HG02759 (cell line): ENCODE measurements around the gene CRIP1.

Experiments used
- ATAC-seq: cut with Tn5 transposase; IDR thresholded peaks from one replicate; pipeline ENCODE4 v1.9.1; 2021; ENCODE audit warnings: mild to moderate bottlenecking, moderate library complexity; ENCODE audit not compliant: unreplicated experiment

The CRIP1 gene

DNA sequence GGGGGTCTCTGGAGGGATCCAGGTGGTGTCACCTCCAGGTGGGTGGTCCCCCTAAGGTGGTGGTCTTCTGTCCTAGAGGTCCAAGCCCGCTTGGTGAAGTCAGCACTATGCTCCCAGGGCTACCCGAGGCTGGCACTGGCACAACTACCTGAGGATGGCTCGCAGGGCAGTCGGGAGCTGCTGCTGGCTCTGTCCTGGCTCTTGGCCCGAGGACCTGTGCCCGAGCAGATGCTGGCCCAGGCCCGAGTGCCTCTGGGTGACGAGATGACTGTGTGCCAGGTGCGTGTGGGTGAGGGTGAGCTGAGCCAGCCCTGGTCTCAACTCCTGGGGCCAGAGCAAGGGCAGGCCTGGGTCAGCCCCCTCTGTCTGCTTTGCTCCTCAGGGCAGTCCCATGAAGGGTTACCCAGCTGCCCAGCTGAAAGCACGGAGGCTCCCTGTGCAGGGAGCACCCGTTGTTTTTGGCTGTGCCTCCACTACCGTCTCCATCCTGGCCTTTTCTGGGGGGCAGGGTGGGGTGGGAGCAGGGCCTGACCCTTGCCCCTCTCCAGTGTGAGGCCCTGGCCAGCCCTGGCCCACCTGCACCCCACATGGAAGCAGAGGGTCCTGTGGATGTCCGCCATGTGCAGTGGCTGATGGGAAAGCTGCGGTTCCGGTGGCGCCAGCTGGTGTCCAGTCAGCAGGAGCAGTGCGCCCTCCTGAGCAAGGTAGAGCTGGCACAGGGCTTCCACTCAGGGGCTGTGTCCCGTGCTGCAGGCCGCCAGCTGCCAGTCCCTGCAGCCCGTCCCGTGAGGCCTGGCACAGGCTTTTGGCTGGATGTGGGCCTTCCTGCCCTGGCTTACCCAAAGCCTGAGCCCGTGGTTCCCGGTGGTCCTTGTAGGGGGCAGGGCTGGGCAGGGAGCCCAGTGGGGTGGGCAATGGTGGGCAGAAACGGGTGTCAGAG is 5.6 kb downstream of the CRIP1 start:
- no peak for ATAC-seq

DNA sequence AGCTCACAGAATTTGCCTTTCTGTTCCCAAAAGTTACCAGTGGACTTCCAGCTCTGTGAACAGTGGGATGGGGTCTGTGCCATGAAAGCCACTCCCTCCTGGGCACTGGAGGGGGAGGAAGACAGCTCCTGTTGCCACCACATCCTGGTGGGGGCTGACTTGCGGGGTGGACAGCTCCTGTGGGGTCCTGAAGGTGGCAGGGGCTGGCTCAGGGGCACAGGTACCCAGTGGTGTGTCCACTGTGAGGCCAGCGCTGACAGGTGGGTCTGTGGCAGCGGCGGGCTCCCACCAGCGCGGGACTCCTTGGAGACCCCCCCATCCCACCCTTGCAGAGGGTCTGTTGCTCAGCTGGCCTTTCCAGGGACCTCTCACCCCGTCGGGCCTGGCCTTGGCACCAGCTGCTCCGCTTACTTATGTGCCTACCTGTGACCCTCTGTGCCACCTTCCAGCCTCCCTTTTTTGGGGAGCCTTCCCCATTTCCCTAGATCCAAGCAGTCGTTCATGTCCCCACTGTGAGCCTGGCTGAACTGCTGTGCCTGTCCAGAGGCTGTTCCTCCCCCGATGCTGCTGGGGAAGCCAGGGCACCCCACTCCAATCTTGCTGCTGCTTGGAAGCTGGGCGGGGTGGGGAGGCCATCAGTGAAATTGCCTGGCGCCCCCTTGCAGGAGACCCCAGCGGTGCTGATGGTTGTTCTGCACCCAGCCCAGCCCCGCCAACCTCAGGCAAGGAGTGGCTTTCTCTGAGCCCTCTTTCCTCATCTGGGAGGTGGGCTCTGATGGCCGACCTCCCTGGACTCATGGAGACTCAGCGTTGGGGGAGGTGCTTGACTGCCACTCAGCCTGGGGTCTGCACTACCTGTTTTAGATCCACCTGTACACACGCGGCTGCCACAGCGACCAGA is 6.5 kb downstream of the CRIP1 start:
- ATAC-seq = no peak

GRCh38 chr14:105493921-105494605 is 7.4 kb downstream of the CRIP1 start:
- no peak for ATAC-seq

GRCh38 chr14:105494606-105494929 is 7.9 kb downstream of the CRIP1 start:
- no peak for ATAC-seq

- ATAC-seq = no peak
Measured at GRCh38 chr14:105495101-105495989, 8.7 kb downstream of the CRIP1 start.

- ATAC-seq = no peak
Measured at GRCh38 chr14:105495990-105496830, 9.5 kb downstream of the CRIP1 start.

DNA sequence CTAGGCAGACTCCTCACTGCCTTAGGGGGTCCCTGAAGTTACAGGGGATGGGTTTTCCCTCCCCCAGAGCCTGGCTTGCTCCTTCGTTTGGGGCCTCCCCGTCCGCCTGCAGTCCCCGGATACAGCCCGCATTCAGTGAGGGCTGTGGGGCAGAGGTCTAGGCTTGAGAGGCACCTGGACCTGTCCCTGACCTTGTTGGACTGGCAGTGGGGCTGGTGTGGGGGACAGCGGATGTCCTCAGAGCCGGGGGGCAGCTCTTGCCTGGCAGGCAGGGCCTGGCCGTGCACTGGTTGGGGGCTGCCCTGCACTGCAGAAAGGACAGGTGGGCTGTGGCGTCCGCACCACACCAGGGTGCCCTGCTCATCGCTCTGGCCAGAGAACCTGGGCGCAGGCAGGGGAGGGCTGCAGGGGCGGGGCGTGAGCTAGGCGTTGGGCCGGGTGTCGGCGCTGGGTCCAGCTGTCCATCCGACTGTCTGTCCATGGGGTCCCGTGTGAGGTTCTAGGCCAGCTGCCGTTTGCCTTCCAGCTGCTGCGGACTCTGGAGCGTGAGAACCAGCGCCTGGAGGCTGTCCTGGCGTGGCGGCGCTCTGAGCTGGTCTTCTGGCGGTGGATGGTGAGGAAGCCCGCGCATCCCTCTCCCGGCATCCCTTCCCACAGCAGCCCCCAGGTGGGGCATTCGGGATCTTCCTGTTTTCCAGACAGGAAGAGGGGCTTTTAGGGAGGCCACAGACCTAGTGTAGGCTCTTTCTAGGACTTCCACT is 10.3 kb downstream of the CRIP1 start:
- ATAC-seq = no peak

- ATAC-seq = no peak
Measured at GRCh38 chr14:105497671-105498429, 11.2 kb downstream of the CRIP1 start.

DNA sequence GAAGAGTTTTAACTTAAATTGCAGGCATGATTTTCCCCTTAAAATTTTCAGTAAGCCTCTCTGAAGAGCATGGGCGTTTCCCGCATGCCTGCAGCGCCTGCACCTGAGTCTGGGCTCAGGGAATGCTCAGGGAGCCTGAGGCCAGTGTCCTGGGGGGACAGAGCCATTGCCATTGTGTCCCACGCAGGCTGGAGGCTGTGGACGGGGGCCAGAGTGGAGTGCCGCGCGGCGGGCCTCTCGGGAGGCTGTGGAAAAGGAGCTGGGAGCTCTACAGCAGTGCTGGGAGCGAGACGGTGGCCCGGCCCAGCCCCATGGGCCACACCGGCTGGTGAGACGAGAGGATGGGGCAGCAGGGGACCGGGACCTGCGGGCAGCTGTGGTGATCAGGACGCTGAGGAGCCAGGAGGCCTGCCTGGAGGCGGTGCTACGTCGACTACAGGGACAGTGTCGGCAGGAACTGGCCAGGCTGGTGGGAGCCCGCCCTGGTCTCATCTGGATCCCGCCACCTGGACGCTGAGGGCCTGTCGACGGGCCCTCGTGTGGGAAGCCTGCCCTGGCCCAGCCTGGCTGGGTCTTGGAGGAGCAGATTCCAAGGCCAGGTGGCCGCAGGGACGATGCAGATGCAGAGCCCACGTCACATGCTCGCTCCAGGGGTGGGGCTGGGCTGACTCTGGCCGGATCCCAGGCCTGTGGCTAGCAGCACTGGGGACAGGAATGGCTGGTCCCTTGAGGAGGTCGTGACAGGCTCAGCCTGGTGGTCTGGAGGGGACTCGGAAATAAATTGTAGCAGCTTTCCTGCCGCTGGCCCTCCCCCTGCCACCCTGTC is 12.0 kb downstream of the CRIP1 start:
- ATAC-seq = no peak

DNA sequence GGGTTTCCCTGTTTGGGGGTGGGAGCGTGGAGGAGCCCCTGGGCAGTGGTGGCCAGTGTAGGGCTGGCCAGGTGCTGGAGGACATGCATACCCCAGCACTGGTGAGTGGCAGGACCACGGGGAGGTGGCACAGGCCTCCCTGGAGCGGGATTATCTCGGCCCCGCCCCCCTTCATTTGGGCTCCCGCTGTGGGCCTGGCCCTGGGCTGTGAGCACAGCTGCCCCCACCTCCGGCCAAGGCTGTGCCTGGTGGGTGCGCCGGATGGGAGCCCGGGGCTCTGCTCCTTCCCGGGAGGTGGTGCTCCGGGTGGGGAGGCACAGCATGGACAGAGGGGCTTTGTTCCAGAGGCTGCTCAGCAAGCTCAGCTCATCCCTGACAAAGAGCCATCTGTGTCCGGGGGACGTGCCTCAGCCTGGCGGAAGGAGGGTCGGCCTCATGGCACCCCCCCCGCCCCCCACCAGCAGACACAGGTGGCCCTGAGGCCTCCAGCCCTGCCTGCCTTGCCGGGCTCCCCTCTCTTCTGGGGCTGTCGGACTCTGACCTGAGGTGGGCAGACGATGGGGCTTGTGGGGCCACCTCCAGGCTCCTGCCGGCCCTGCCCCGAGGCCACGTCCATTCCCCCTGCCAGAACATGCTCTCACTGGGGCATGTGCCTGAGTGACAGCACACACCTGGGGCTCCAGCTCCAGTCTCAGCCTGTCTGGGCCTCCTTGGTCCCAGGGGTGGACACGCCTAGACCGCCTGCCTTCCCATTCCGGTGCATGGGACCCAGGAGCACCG is 12.8 kb downstream of the CRIP1 start:
- no peak for ATAC-seq

GRCh38 chr14:105500036-105500725 is 13.5 kb downstream of the CRIP1 start:
- ATAC-seq = no peak

GRCh38 chr14:105500726-105501101 is 14.0 kb downstream of the CRIP1 start:
- ATAC-seq = no peak

DNA sequence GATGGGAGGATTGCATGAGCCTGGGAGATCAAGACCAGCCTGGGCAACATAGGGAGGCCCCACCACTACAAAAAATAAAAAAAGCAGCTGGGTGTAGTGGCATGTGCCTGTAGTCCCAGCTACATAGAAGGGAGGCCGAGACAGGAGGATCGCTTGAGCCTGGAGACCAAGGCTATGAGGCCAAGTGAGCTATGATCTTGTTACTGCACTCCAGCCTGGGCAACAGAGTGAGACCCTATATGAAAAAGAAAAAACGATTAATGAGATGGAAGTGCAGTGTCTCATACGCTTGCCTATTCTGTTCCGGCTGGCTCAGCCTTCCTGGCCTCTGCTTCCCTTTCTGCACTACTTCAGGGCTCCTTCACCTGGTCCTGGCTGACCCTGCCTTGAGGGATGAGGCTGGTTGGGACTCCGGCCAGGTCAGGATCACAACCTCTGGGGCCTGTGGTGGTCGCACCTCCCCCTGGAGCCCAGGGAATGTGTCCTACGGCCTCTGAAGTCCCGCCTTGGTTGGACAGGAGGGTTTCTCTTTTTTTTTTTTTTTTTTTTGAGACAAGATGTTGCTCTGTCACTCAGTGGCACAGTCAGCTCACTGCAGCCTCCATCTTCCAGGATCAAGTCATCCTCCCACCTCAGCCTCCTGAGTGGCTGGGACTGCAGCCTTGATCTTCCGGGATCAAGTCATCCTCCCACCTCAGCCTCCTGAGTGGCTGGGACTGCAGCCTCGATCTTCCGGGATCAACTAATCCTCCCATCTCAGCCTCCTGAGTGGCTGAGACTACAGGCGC is 15.0 kb downstream of the CRIP1 start:
- ATAC-seq = no peak

DNA sequence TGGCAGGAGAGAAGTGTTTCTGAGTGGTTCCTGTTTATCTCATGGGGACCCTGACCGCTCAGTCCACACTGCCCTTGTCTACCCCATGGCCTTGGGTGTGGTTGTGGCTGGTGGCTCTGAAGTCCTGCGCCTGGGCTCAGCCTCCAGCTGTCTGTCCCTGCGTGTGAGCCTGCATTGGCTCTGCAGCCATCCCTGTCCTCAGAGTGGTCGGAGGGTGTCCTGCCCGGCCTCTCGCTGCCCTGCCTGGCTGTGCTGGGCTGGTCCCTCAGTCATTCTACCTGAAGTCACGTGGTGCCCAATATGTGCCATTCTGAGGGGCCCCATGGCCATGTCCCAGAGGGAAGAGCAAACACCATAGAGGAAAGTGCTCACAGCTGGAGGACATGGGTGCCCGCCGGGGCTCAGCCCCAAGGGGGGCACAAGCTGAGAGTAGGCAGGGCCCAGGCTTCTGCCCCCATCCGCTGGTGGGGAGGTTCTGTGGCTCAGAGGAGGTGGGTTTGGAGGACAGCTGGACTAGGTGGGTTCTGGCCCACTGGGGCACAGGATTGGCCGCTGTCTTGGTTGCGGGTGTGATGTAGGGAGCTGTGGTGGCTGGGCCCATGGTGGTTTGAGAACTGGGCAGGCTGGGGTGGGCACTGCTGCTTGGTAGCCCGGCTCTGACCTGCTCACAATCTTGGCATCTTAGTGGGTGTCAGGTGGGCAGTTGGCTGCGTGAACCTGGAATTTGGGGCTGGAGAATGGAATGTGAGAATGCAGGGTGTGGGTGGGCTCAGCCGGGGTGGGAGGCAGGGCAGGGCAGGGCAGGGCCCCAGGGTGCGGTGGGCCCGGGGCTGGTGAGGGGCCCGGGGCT is 16.0 kb downstream of the CRIP1 start:
- no peak for ATAC-seq
